GM18873 (cell line): Measurements from ENCODE around the gene MYL3.

Source experiments
- ATAC-seq: cut with Tn5 transposase; IDR thresholded peaks from one replicate; pipeline ENCODE4 v1.9.1; 2021; ENCODE audit warnings: mild to moderate bottlenecking, moderate library complexity, moderate number of reproducible peaks; ENCODE audit not compliant: unreplicated experiment, low FRiP score

MYL3 gene

GRCh38 chr3:46866720-46867549 lies 3.7 kb upstream of the MYL3 start:
- ATAC-seq = no peak

- no peak for ATAC-seq
These were observed 2.9 kb upstream of the MYL3 start for GRCh38 chr3:46866032-46866595.

- ATAC-seq = no peak
These were observed 2.3 kb upstream of the MYL3 start for GRCh38 chr3:46865546-46865945.

- ATAC-seq = no peak
These were observed 1.8 kb upstream of the MYL3 start for GRCh38 chr3:46865031-46865507.

- ATAC-seq = no peak
These were observed 1.0 kb upstream of the MYL3 start for GRCh38 chr3:46864061-46864881.

- ATAC-seq = no peak
These were observed 747 bp downstream of the MYL3 start for GRCh38 chr3:46862369-46863025.

GRCh38 chr3:46861605-46862368 lies 1.5 kb downstream of the MYL3 start:
- no peak for ATAC-seq

- no peak for ATAC-seq
These were observed 2.2 kb downstream of the MYL3 start for GRCh38 chr3:46860810-46861604.

GRCh38 chr3:46860017-46860809 lies 3.0 kb downstream of the MYL3 start:
- no peak for ATAC-seq

- ATAC-seq = no peak
These were observed 4.1 kb downstream of the MYL3 start for GRCh38 chr3:46859001-46859710.

GRCh38 chr3:46858456-46858855 lies 4.8 kb downstream of the MYL3 start:
- no peak for ATAC-seq

GRCh38 chr3:46857485-46858341 lies 5.5 kb downstream of the MYL3 start:
- no peak for ATAC-seq

GRCh38 chr3:46856576-46857471 lies 6.4 kb downstream of the MYL3 start:
- ATAC-seq = no peak

- no peak for ATAC-seq
These were observed 8.7 kb downstream of the MYL3 start for GRCh38 chr3:46854555-46854991.

GRCh38 chr3:46853441-46854415 lies 9.5 kb downstream of the MYL3 start:
- no peak for ATAC-seq
